Measurements from ENCODE around the gene ACIN1.

DNA sequence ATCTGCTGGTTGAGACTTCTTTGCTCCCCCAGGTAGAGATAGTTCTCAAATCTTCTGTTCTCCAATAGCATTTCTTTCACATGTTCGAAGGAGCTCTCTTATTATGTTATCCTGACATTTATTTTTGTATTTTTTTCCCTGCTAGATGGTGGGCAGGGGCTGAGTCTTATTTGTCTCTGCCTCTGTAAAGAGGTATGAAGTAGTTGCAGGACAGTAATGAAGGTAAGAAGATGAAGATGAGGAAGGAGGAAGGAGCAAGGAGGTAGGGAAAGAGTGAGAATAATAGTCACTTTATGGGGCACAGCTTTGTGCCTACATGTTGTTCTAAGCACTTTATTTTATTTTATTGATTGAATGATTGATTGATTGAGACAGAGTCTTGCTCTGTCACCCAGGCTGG lies 14.8 kb upstream of the ACIN1 start:
- TF ChIP-seq, protein P1, sequence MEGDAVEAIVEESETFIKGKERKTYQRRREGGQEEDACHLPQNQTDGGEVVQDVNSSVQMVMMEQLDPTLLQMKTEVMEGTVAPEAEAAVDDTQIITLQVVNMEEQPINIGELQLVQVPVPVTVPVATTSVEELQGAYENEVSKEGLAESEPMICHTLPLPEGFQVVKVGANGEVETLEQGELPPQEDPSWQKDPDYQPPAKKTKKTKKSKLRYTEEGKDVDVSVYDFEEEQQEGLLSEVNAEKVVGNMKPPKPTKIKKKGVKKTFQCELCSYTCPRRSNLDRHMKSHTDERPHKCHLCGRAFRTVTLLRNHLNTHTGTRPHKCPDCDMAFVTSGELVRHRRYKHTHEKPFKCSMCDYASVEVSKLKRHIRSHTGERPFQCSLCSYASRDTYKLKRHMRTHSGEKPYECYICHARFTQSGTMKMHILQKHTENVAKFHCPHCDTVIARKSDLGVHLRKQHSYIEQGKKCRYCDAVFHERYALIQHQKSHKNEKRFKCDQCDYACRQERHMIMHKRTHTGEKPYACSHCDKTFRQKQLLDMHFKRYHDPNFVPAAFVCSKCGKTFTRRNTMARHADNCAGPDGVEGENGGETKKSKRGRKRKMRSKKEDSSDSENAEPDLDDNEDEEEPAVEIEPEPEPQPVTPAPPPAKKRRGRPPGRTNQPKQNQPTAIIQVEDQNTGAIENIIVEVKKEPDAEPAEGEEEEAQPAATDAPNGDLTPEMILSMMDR (IDR thresholded peaks at IDR 0.05): no peak
- TF ChIP-seq ZFX (IDR thresholded peaks at IDR 0.05; ENCODE audit: borderline replicate concordance): no peak

All from 22Rv1 (cell line).